ENCODE measurements around the gene HNMT.
"Not testable (repeated sequence)": the region's sequence is repeated elsewhere in the genome, so short reads cannot be mapped to it uniquely, and the experiment has no call there.

Gene HNMT

GRCh38 chr2:138012968-138013367 is 48.7 kb downstream of the HNMT start:
- DNase-seq: no peak

- no peak for DNase-seq
Observed at GRCh38 chr2:138013639-138014038, 49.4 kb downstream of the HNMT start.

GRCh38 chr2:138015494-138015893 is 51.2 kb downstream of the HNMT start:
- DNase-seq: no peak

- no peak for DNase-seq
Observed at GRCh38 chr2:138016351-138017087, 52.2 kb downstream of the HNMT start.

GRCh38 chr2:138017824-138018223 is 53.6 kb downstream of the HNMT start:
- no peak for DNase-seq

- DNase-seq: no peak
Observed at GRCh38 chr2:138018866-138019688, 54.8 kb downstream of the HNMT start.

GRCh38 chr2:138020432-138020831 is 56.2 kb downstream of the HNMT start:
- DNase-seq: no peak

GRCh38 chr2:138021154-138021553 is 56.9 kb downstream of the HNMT start:
- DNase-seq: no peak

GRCh38 chr2:138023298-138023697 is 59.0 kb downstream of the HNMT start:
- no peak for DNase-seq

GRCh38 chr2:138023976-138024375 is 59.7 kb downstream of the HNMT start:
- DNase-seq: no peak

- DNase-seq: no peak
Observed at GRCh38 chr2:138026111-138027020, 62.1 kb downstream of the HNMT start.

- DNase-seq: no peak
Observed at GRCh38 chr2:138028538-138028937, 64.3 kb downstream of the HNMT start.

- no peak for DNase-seq
Observed at GRCh38 chr2:138029276-138029675, 65.0 kb downstream of the HNMT start.

GRCh38 chr2:138030459-138030858 is 66.2 kb downstream of the HNMT start:
- no peak for DNase-seq

GRCh38 chr2:138032334-138032733 is 68.1 kb downstream of the HNMT start:
- no peak for DNase-seq

GRCh38 chr2:138034536-138034935 is 70.3 kb downstream of the HNMT start:
- no peak for DNase-seq

- no peak for DNase-seq
Observed at GRCh38 chr2:138035608-138036217, 71.4 kb downstream of the HNMT start.

GRCh38 chr2:138036522-138036921 is 72.2 kb downstream of the HNMT start:
- no peak for DNase-seq

- no peak for DNase-seq
Observed at GRCh38 chr2:138037090-138037489, 72.8 kb downstream of the HNMT start.

- DNase-seq: no peak
Observed at GRCh38 chr2:138040616-138041015, 76.3 kb downstream of the HNMT start.

GRCh38 chr2:138042311-138042710 is 78.0 kb downstream of the HNMT start:
- DNase-seq: no peak

GRCh38 chr2:138043588-138043987 is 79.3 kb downstream of the HNMT start:
- DNase-seq: not testable (repeated sequence)

GRCh38 chr2:138058427-138058826 is 94.2 kb downstream of the HNMT start:
- no peak for DNase-seq
